ENCODE data around the gene GPR55. TPM values are rescaled to one million over a fixed set of nuclear protein-coding genes. Genes with fewer than 3 reads are reported as not detected.

The GPR55 gene
- total and polyA plus RNA-seq, 2 of the 8 experiments (the other 6 are each of a cell fraction or from before 2014, with no cell fraction given): not detected

GRCh38 chr2:230944123-230944653 lies 19.1 kb upstream of the GPR55 start:
- POLR2A ChIA-PET (ENCODE audit: partially characterized antibody): no interaction called here
- no peaks in the 10 kb centered on the region for H3K9me3 ChIP-seq (ENCODE audit: insufficient read depth in 2 of 2, low read depth in 1 of 2, low read length in 1 of 2)
- H4K91ac ChIP-seq (replicated peaks; ENCODE audit: insufficient read length, low read length): no peak overlapping the region
- H2BK5ac ChIP-seq (ENCODE audit: low read depth, low read length): no peak overlapping the region
- no peak overlapping the region for H3K27ac ChIP-seq (ENCODE audit: low read depth, low read length)
- H4K5ac ChIP-seq (ENCODE audit: insufficient read length, low read depth, low read length): no peak overlapping the region
- H3K4ac ChIP-seq (replicated peaks; ENCODE audit: insufficient read length, low read depth, low read length): no peak overlapping the region
- CTCF ChIA-PET (ENCODE audit: partially characterized antibody): interaction anchor here (0.6 kb wide), 1 partner anchor 103 kb away, joined by 3 read pairs; no protein-coding TSS in a partner anchor
- H3K4me2 ChIP-seq (ENCODE audit: insufficient read depth in 1 of 2, low read depth in 2 of 2, low read length in 2 of 2): no peak overlapping the region
- DNase-seq (ENCODE audit: low read depth in 1 of 2, low spot score in 2 of 2) (no peak), FAIRE-seq (no peak)
- H2BK12ac ChIP-seq (ENCODE audit: low read depth, low read length): peak overlapping the region; percentile 10; the same call in 1 of the 2 replicates
- H3K27me3 ChIP-seq (replicated peaks in 1 of 4; ENCODE audit: control insufficient read depth in 3 of 4, extremely low read depth in 1 of 4, insufficient read depth in 3 of 4, low read length in 3 of 4): no peaks in the 10 kb centered on the region
- no peaks in the 10 kb centered on the region for H3K79me2 ChIP-seq (ENCODE audit: control insufficient read depth in 1 of 2, insufficient read depth in 2 of 2, low read length in 2 of 2)
- H3K14ac ChIP-seq (ENCODE audit: insufficient read length): no peak overlapping the region
- H3K9ac ChIP-seq (replicated peaks in 1 of 4; ENCODE audit: extremely low read depth in 1 of 4, low read depth in 3 of 4, low read length in 3 of 4): no peak overlapping the region
- H3K4me1 ChIP-seq (replicated peaks in 1 of 4; ENCODE audit: control insufficient read depth in 3 of 4, insufficient read depth in 4 of 4, low read length in 3 of 4): no peaks in the 10 kb centered on the region; a peak in 1 of 7 replicates
- H3K23me2 ChIP-seq (ENCODE audit: low read depth, low read length): no peaks in the 10 kb centered on the region
- no peak overlapping the region for H2AK5ac ChIP-seq (ENCODE audit: low read depth, low read length)
- 88% methylated on average over 11 of the region's 11 CpGs; no CpG with 5 or more reads in 1 of the 2 experiments for WGBS, 2 experiments (ENCODE audit: extremely low coverage in 1 of 2, insufficient coverage in 1 of 2, insufficient read length in 1 of 2, insufficient replicate concordance in 2 of 2, low coverage in 1 of 2, low lambda C conversion rate in 2 of 2, missing lambda C conversion rate in 1 of 2)
- H4K20me1 ChIP-seq (replicated peaks in 1 of 2; ENCODE audit: control insufficient read depth in 1 of 2, insufficient read depth in 2 of 2, low read length in 2 of 2): no peaks in the 10 kb centered on the region
- H3K56ac ChIP-seq (replicated peaks; ENCODE audit: insufficient read length, low read depth, low read length): no peak overlapping the region
- no peak overlapping the region for H2BK15ac ChIP-seq (ENCODE audit: low read length)
- H4K8ac ChIP-seq (ENCODE audit: extremely low read depth, insufficient read depth, low read length): no peak overlapping the region
- H3K4me3 ChIP-seq (ENCODE audit: extremely low read depth in 1 of 4, insufficient read depth in 2 of 4, low read depth in 3 of 4, low read length in 4 of 4): no peak overlapping the region
- no peak overlapping the region for H3K18ac ChIP-seq (ENCODE audit: extremely low read depth, low read length)
- no peak overlapping the region for H3K23ac ChIP-seq (ENCODE audit: insufficient read length)
- no peak overlapping the region for H2AFZ ChIP-seq (ENCODE audit: low read length)
- H2BK20ac ChIP-seq (ENCODE audit: low read length): no peak overlapping the region
- no peak overlapping the region for H2BK120ac ChIP-seq (replicated peaks; ENCODE audit: low read depth, low read length)
- no peaks in the 10 kb centered on the region for H3K36me3 ChIP-seq (ENCODE audit: control insufficient read depth in 2 of 4, insufficient read depth in 4 of 4, low read length in 3 of 4)
- H3K79me1 ChIP-seq (ENCODE audit: low read depth, low read length): no peaks in the 10 kb centered on the region
- no peak for TF ChIP-seq NANOG (IDR thresholded peaks at IDR 0.05; ENCODE audit: insufficient read depth, low read depth, low read length, poor library complexity, severe bottlenecking)
- no peak for TF ChIP-seq SP4 (IDR thresholded peaks at IDR 0.05; ENCODE audit: low read length)
- TF ChIP-seq SAP30 (IDR thresholded peaks at IDR 0.05; ENCODE audit: insufficient read depth, insufficient replicate concordance, low read length): no peak
- TF ChIP-seq RNF2 (IDR thresholded peaks at IDR 0.05; ENCODE audit: borderline replicate concordance, low read depth, low read length, missing control alignments, poor library complexity, severe bottlenecking): no peak

Data from H1 (cell line).